ENCODE results near the gene IL1RAP.

- TF ChIP-seq CTCF (conservative IDR thresholded peaks at IDR 0.05; ENCODE audit: low read length) (no peak), EZH2phosphoT487 (IDR thresholded peaks at IDR 0.05; ENCODE audit: borderline replicate concordance, low read depth, low read length) (no peak)
Observed at GRCh38 chr3:190560013-190560895, 46.4 kb downstream of the IL1RAP start.
